H9 (cell line): ENCODE measurements around the gene KY. TPM values are rescaled to one million over a fixed set of nuclear protein-coding genes. Genes with fewer than 3 reads are reported as not detected.
A peak's percentile ranks its signal among the peaks of the same experiment; 100 is the strongest.

Experiments used
- DNase-seq: peaks from one replicate; pipeline ENCODE4 v3.0.0-alpha.2; 2017
- H2AFZ ChIP-seq: one replicate; pipeline ENCODE4 v1.6.1; 2013; ENCODE audit warnings: mild to moderate bottlenecking, low read length, control low read depth, moderate library complexity
- H2AK5ac ChIP-seq: 2 replicates; pipeline ENCODE4 v1.6.1; 2013; ENCODE audit warnings: low read length, control low read depth, mixed read lengths; ENCODE audit not compliant: insufficient read length
- H2BK120ac ChIP-seq: one replicate; pipeline ENCODE4 v1.6.1; 2013; ENCODE audit warnings: low read depth, mild to moderate bottlenecking, low read length, control low read depth, inconsistent platforms; ENCODE audit not compliant: poor library complexity, severe bottlenecking
- H2BK12ac ChIP-seq: 2 replicates; pipeline ENCODE4 v1.6.1; 2013; ENCODE audit warnings: low read length, control low read depth, mixed read lengths, low read depth; ENCODE audit not compliant: insufficient read length
- H2BK15ac ChIP-seq: 2 replicates; pipeline ENCODE4 v1.6.1; 2013; ENCODE audit warnings: low read depth, low read length, control low read depth
- H2BK20ac ChIP-seq: one replicate; pipeline ENCODE4 v1.6.1; 2013; ENCODE audit warnings: low read depth, mild to moderate bottlenecking, low read length, control low read depth, inconsistent platforms; ENCODE audit not compliant: poor library complexity, severe bottlenecking
- H2BK5ac ChIP-seq: 2 replicates; pipeline ENCODE4 v1.6.1; 2013; ENCODE audit warnings: low read length, control low read depth, mixed read lengths; ENCODE audit not compliant: insufficient read length
- H3K14ac ChIP-seq: 2 replicates; pipeline ENCODE4 v1.6.1; 2013; ENCODE audit warnings: low read length, control low read depth; ENCODE audit not compliant: insufficient read depth
- H3K18ac ChIP-seq: 2 replicates; pipeline ENCODE4 v1.6.1; 2013; ENCODE audit warnings: low read depth, mild to moderate bottlenecking, mixed read lengths, low read length, control low read depth; ENCODE audit not compliant: insufficient read length
- H3K23ac ChIP-seq: 2 replicates; pipeline ENCODE4 v1.6.1; 2013; ENCODE audit warnings: low read length, control low read depth, mixed read lengths, low read depth; ENCODE audit not compliant: insufficient read length
- H3K23me2 ChIP-seq: 2 replicates; pipeline ENCODE4 v1.6.1; 2013; ENCODE audit warnings: low read depth, mild to moderate bottlenecking, mixed read lengths, low read length, control low read depth; ENCODE audit not compliant: insufficient read length, poor library complexity, severe bottlenecking
- H3K27ac ChIP-seq: 2 replicates; pipeline ENCODE4 v1.5.1; 2013; ENCODE audit warnings: low read length, control low read depth, mixed read lengths, low read depth; ENCODE audit not compliant: insufficient read length
- H3K27me3 ChIP-seq: 2 replicates; pipeline ENCODE4 v1.6.1; 2013; ENCODE audit warnings: low read length, control low read depth, inconsistent platforms; ENCODE audit not compliant: insufficient read depth
- H3K4ac ChIP-seq: 2 replicates; pipeline ENCODE4 v1.6.1; 2013; ENCODE audit warnings: low read depth, mild to moderate bottlenecking, control low read depth, inconsistent platforms, low read length, moderate library complexity
- H3K4me1 ChIP-seq: 2 replicates; pipeline ENCODE4 v1.6.1; 2013; ENCODE audit warnings: low read length, control low read depth, inconsistent platforms; ENCODE audit not compliant: insufficient read depth
- H3K4me2 ChIP-seq: 2 replicates; pipeline ENCODE4 v1.6.1; 2013; ENCODE audit warnings: low read length, control low read depth, mixed read lengths; ENCODE audit not compliant: insufficient read length, insufficient read depth
- H3K56ac ChIP-seq: 2 replicates; pipeline ENCODE4 v1.6.1; 2013; ENCODE audit warnings: low read depth, mild to moderate bottlenecking, mixed read lengths, low read length, control low read depth; ENCODE audit not compliant: insufficient read length
- H3K79me1 ChIP-seq: 2 replicates; pipeline ENCODE4 v1.6.1; 2013; ENCODE audit warnings: low read depth, mild to moderate bottlenecking, moderate library complexity, low read length, control low read depth, inconsistent platforms; ENCODE audit not compliant: insufficient read depth, poor library complexity, severe bottlenecking
- H3K79me2 ChIP-seq: 2 replicates; pipeline ENCODE4 v1.6.1; 2013; ENCODE audit warnings: low read length, control low read depth, inconsistent platforms; ENCODE audit not compliant: insufficient read depth
- H3K9ac ChIP-seq: 2 replicates; pipeline ENCODE4 v1.6.1; 2013; ENCODE audit warnings: low read length, control low read depth, mixed read lengths; ENCODE audit not compliant: insufficient read length; ENCODE audit errors: extremely low read depth
- H3K9me3 ChIP-seq: one replicate; pipeline ENCODE4 v1.6.1; 2013; ENCODE audit warnings: low read depth, low read length, inconsistent platforms; ENCODE audit not compliant: control insufficient read depth
- H3T11ph ChIP-seq: one replicate; pipeline ENCODE4 v1.6.1; 2013; ENCODE audit warnings: mild to moderate bottlenecking, low read length, control low read depth, inconsistent platforms
- H4K20me1 ChIP-seq: one replicate; pipeline ENCODE4 v1.6.1; 2013; ENCODE audit not compliant: control insufficient read depth, insufficient read length, insufficient read depth
- H4K5ac ChIP-seq: 2 replicates; pipeline ENCODE4 v1.6.1; 2013; ENCODE audit warnings: low read depth, mild to moderate bottlenecking, mixed read lengths, low read length, control low read depth; ENCODE audit not compliant: insufficient read length
- H4K8ac ChIP-seq: replicated peaks from 2 replicates; pipeline ENCODE4 v1.6.1; 2013; ENCODE audit warnings: low read length, control low read depth, mixed read lengths, low read depth; ENCODE audit not compliant: insufficient read length
- H4K91ac ChIP-seq: 2 replicates; pipeline ENCODE4 v1.6.1; 2013; ENCODE audit warnings: low read depth, mild to moderate bottlenecking, moderate library complexity, mixed read lengths, low read length, control low read depth; ENCODE audit not compliant: insufficient read length
- H3K27ac Mint-ChIP-seq, 3 experiments: 2 replicates in 2 of 3; 3 replicates in 1 of 3; pipeline ENCODE4 v1.8.0; 2020 to 2021; ENCODE audit warnings: mixed read lengths in 3 of 3, mild to moderate bottlenecking in 1 of 3, moderate library complexity in 1 of 3
- H3K27me3 Mint-ChIP-seq: 2 replicates; pipeline ENCODE4 v1.8.0; 2021; ENCODE audit warnings: low read depth, mild to moderate bottlenecking, moderate library complexity, mixed read lengths
- H3K36me3 Mint-ChIP-seq, 3 experiments: 2 replicates in 2 of 3; 3 replicates in 1 of 3; pipeline ENCODE4 v1.8.0; 2020 to 2021; ENCODE audit warnings: low read depth in 3 of 3, mixed read lengths in 3 of 3; ENCODE audit not compliant: insufficient read depth in 1 of 3
- H3K4me1 Mint-ChIP-seq, 2 experiments: 2 replicates each; pipeline ENCODE4 v1.8.0; 2020; ENCODE audit warnings: mixed read lengths in 2 of 2
- H3K4me3 Mint-ChIP-seq, 2 experiments: 2 replicates in 1 of 2; 3 replicates in 1 of 2; pipeline ENCODE4 v1.8.0; 2020 to 2021; ENCODE audit warnings: mild to moderate bottlenecking in 2 of 2, mixed read lengths in 2 of 2, moderate library complexity in 1 of 2
- H3K9me3 Mint-ChIP-seq, 2 experiments: 2 replicates in 1 of 2; 3 replicates in 1 of 2; pipeline ENCODE4 v1.8.0; 2020; ENCODE audit warnings: mild to moderate bottlenecking in 2 of 2, mixed read lengths in 2 of 2, moderate library complexity in 1 of 2
- WGBS: extraction: QIAGEN DNeasy Blood & Tissue Kit; methylation state at CpG from one replicate; pipeline ENCODE4 v1.1.7; 2013; ENCODE audit warnings: missing lambda C conversion rate, low lambda C conversion rate, mixed read lengths; ENCODE audit not compliant: insufficient read length; ENCODE audit errors: extremely low coverage; 5-methylcytosine and 5-hydroxymethylcytosine counted together
- total RNA-seq: library from RNA; stranded (reverse); gene quantifications from 2 replicates; pipeline ENCODE4 v1.2.1, GENCODE V29; 2021
- TF ChIP-seq, protein P1 (sequence below): fragments of 200-600 bp; sonication (generic); conservative IDR thresholded peaks from 3 replicates; pipeline ENCODE4 v1.8.0; 2021; ENCODE audit warnings: antibody characterized with exemption, mild to moderate bottlenecking

Gene KY
- total RNA-seq, 1 experiment from 2014 or later = not detected

DNA sequence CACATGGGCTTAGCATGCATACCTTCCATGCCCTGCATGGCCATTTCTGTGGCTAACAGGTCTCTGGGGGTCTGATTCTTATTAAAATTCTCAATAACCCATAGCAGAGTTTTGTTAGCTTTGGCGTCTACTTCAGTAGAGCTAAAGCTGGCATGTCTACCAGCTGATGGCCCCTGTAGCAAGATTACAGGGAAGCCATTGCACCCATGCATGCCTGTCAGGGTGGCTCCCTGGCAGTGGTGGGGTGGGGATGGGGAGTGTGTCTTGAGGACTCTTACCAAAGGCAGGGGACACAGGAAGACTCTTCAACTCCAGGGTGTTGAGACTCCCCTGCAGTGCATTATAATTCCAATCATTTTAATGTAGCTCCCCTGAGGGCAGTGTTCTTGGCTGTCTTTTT, 4.7 kb downstream of the KY start:
- Mint-ChIP-seq H3K9me3 (no peaks in the 10 kb centered on the region; a peak in 1 of 5 replicates), H3K4me3 (no peak overlapping the region), H3K27ac (no peak overlapping the region), H3K36me3 (no peaks in the 10 kb centered on the region), H3K27me3 (peaks cover 97% of the 10 kb centered on the region), H3K4me1 (peaks cover 11 to 16% of the 10 kb centered on the region in 2 experiments)
- Histone ChIP-seq H3K56ac (no peak overlapping the region), H3K27me3 (peaks cover 41% of the 10 kb centered on the region; the same call in 1 of the 2 replicates), H2BK120ac (no peak overlapping the region), H4K8ac (no peak overlapping the region), H2BK15ac (no peak overlapping the region), H3K4ac (no peak overlapping the region), H3K79me2 (no peaks in the 10 kb centered on the region), H3K27ac (no peak overlapping the region), H3K79me1 (no peaks in the 10 kb centered on the region), H3K18ac (no peak overlapping the region), H2BK5ac (no peak overlapping the region), H2AK5ac (no peak overlapping the region), H3T11ph (no peak overlapping the region), H2BK20ac (no peak overlapping the region), H3K9me3 (no peaks in the 10 kb centered on the region), H4K5ac (no peak overlapping the region), H4K20me1 (no peaks in the 10 kb centered on the region), H3K4me1 (peaks cover 1% of the 10 kb centered on the region; the same call in 1 of the 2 replicates), H3K4me2 (no peak overlapping the region), H2AFZ (no peak overlapping the region), H2BK12ac (no peak overlapping the region), H4K91ac (no peak overlapping the region), H3K14ac (no peak overlapping the region), H3K23me2 (no peaks in the 10 kb centered on the region), H3K23ac (no peak overlapping the region), H3K9ac (no peak overlapping the region)
- TF ChIP-seq, protein P1, sequence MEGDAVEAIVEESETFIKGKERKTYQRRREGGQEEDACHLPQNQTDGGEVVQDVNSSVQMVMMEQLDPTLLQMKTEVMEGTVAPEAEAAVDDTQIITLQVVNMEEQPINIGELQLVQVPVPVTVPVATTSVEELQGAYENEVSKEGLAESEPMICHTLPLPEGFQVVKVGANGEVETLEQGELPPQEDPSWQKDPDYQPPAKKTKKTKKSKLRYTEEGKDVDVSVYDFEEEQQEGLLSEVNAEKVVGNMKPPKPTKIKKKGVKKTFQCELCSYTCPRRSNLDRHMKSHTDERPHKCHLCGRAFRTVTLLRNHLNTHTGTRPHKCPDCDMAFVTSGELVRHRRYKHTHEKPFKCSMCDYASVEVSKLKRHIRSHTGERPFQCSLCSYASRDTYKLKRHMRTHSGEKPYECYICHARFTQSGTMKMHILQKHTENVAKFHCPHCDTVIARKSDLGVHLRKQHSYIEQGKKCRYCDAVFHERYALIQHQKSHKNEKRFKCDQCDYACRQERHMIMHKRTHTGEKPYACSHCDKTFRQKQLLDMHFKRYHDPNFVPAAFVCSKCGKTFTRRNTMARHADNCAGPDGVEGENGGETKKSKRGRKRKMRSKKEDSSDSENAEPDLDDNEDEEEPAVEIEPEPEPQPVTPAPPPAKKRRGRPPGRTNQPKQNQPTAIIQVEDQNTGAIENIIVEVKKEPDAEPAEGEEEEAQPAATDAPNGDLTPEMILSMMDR = no peak
- no CpG with 5 or more reads among the region's 1 CpG for WGBS
- peak; percentile 3 for DNase-seq
